NAMALWA (cell line): ENCODE measurements around the gene TPPP2.

Source experiments
- DNase-seq: peaks from one replicate; pipeline ENCODE4 v3.0.0-alpha.2; 2015; ENCODE audit warnings: low spot score

The TPPP2 gene

DNA sequence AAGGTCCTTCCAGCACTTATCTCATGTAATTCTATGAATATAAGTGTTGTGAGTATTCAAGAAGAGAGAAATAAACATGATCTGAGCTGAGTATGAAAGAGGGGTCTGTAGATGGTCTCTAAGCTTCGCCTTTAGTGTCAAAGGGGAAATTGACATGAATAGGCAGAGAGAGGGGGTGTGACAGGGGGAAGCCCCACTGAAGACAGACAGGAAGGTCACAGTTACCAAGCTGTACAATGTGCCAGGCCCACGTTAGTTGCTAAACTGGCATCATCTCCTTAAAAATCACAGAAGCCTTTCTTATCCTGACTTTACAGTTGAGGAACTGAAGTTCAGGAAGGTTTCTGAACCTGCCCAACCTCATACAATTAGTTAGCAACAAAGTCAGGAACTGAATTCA lies 47.7 kb downstream of the TPPP2 start:
- no peak for DNase-seq

DNA sequence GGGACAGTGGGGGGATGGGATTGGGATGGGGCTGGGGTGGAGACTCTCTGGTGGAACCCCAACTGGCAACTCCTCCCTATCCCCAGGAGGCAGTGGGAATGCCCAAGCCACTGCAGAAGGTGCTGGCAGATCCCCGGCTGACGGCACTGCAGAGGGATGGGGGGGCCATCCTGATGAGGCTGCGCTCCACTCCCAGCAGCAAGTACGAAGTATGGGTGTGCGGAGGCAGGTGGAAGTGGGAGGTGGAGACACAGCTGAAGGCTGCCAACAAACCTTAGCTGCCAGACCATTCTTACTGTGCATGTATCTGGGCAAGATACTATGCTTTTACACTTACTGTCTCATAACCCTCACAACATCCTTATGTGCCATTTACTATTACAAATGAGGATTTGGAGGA lies 48.3 kb downstream of the TPPP2 start:
- no peak for DNase-seq

DNA sequence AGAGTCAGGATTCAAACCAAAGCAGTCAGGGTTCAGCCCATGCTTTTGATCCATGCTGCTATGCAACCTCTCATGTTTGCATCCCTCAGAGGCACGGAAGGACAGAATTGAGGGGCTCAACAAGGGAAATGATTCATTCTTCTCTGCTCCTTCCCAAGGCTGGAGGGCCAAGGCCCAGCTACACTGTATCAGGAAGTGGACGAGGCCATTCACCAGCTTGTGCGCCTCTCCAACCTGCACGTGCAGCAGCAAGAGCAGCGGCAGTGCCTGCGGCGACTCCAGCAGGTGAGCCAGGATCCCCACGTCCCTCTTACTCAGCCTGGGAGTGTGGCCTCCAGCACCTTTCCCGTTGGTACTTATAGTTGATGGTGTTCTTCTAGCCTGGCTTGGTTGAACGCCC lies 48.7 kb downstream of the TPPP2 start:
- DNase-seq, result no peak

DNA sequence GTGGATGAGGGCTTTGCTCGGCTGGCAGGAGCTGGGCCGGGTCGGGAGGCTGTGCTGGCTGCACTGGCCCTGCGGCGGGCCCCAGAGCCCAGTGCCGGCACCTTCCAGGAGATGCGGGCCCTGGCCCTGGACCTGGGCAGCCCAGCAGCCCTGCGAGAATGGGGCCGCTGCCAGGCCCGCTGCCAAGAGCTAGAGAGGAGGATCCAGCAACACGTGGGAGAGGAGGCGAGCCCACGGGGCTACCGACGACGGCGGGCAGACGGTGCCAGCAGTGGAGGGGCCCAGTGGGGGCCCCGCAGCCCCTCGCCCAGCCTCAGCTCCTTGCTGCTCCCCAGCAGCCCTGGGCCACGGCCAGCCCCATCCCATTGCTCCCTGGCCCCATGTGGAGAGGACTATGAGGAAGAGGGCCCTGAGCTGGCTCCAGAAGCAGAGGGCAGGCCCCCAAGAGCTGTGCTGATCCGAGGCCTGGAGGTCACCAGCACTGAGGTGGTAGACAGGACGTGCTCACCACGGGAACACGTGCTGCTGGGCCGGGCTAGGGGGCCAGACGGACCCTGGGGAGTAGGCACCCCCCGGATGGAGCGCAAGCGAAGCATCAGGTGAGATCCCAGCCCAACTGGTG lies 51.6 kb downstream of the TPPP2 start:
- no peak for DNase-seq
